Measurements from ENCODE around the gene TANC1.

TANC1 gene

GRCh38 chr2:159157361-159158209 is 189.1 kb downstream of the TANC1 start:
- no peak for DNase-seq (ENCODE audit: low read depth)
- no peak overlapping the region for H3K4me3 ChIP-seq (ENCODE audit: low read length)
- TF ChIP-seq CTCF (conservative IDR thresholded peaks at IDR 0.05; ENCODE audit: low read depth, low read length), result no peak

- no peak for TF ChIP-seq CTCF (conservative IDR thresholded peaks at IDR 0.05; ENCODE audit: low read depth, low read length)
- H3K4me3 ChIP-seq (ENCODE audit: low read length), result no peak overlapping the region
- DNase-seq (ENCODE audit: low read depth), result no peak
Observed at GRCh38 chr2:159160412-159160811, 192.0 kb downstream of the TANC1 start.

GRCh38 chr2:159160954-159161353 is 192.5 kb downstream of the TANC1 start:
- TF ChIP-seq CTCF (conservative IDR thresholded peaks at IDR 0.05; ENCODE audit: low read depth, low read length), result no peak
- DNase-seq (ENCODE audit: low read depth), result no peak
- no peak overlapping the region for H3K4me3 ChIP-seq (ENCODE audit: low read length)

GRCh38 chr2:159163930-159164329 is 195.5 kb downstream of the TANC1 start:
- no peak for DNase-seq (ENCODE audit: low read depth)
- no peak for TF ChIP-seq CTCF (conservative IDR thresholded peaks at IDR 0.05; ENCODE audit: low read depth, low read length)
- H3K4me3 ChIP-seq (ENCODE audit: low read length), result no peak overlapping the region

- no peak for DNase-seq (ENCODE audit: low read depth)
- no peak for TF ChIP-seq CTCF (conservative IDR thresholded peaks at IDR 0.05; ENCODE audit: low read depth, low read length)
- H3K4me3 ChIP-seq (ENCODE audit: low read length), result no peak overlapping the region
Observed at GRCh38 chr2:159164457-159164911, 196.0 kb downstream of the TANC1 start.

GRCh38 chr2:159165048-159165447 is 196.6 kb downstream of the TANC1 start:
- no peak for DNase-seq (ENCODE audit: low read depth)

More at GRCh38 chr2:159165048-159165447, 196.6 kb downstream of the TANC1 start:
- TF ChIP-seq CTCF (conservative IDR thresholded peaks at IDR 0.05; ENCODE audit: low read depth, low read length), result no peak
- H3K4me3 ChIP-seq (ENCODE audit: low read length), result no peak overlapping the region

All from retinal pigment epithelial cell (primary cell).